ENCODE results near the gene NXT2. TPM values are rescaled to one million over a fixed set of nuclear protein-coding genes. Genes with fewer than 3 reads are reported as not detected.

NXT2 gene
- total RNA-seq, 1 experiment from 2014 or later, result 20.6 TPM

GRCh38 chrX:109534933-109535332, 1.7 kb upstream of the NXT2 start:
- Histone ChIP-seq H3K27me3 (ENCODE audit: control insufficient read depth, insufficient read depth, low read length) (peaks cover 2% of the 10 kb centered on the region), H3K4me1 (ENCODE audit: control insufficient read depth, insufficient read depth, low read length) (no peaks in the 10 kb centered on the region), H3K27ac (ENCODE audit: low read length) (no peak overlapping the region), H3K4me3 (ENCODE audit: low read depth in 2 of 2, low read length in 2 of 2) (no peak overlapping the region), H3K36me3 (ENCODE audit: control insufficient read depth, insufficient read depth, low read length) (no peaks in the 10 kb centered on the region), H3K9me3 (ENCODE audit: control insufficient read depth, insufficient read depth, low read depth, low read length) (no peaks in the 10 kb centered on the region)
- POLR2A ChIA-PET, result no interaction called here
- CTCF ChIA-PET, result no interaction called here
- ATAC-seq (no peak), DNase-seq (ENCODE audit: low read depth, low spot score) (no peak)
- TF ChIP-seq TCF7L2 (IDR thresholded peaks at IDR 0.05; ENCODE audit: low read depth, low read length) (no peak), REST (IDR thresholded peaks at IDR 0.05; ENCODE audit: insufficient read depth in 1 of 2, low read depth in 2 of 2, low read length in 1 of 2) (no peak), CTCF (IDR thresholded peaks at IDR 0.05) (no peak)
- no TSS peak for BruUV-seq (replicated peaks)
- in situ Hi-C loops (cut with HindIII; ENCODE audit: low pct_unique_long_range_greater_than_20kb, low sequenced_read_pairs), result no loop called here
- intact Hi-C loops (cut with micrococcal nuclease; ENCODE audit: unreplicated experiment), result no loop called here

- ChIA-PET CTCF (no interaction called here), POLR2A (no interaction called here)
- H3K27me3 ChIP-seq (ENCODE audit: control insufficient read depth, insufficient read depth, low read length), result peaks cover 2% of the 10 kb centered on the region
- no peaks in the 10 kb centered on the region for H3K9me3 ChIP-seq (ENCODE audit: control insufficient read depth, insufficient read depth, low read depth, low read length)
- H3K36me3 ChIP-seq (ENCODE audit: control insufficient read depth, insufficient read depth, low read length), result no peaks in the 10 kb centered on the region
- no TSS peak for BruUV-seq (replicated peaks)
- H3K27ac ChIP-seq (ENCODE audit: low read length), result no peak overlapping the region
- in situ Hi-C loops (cut with HindIII; ENCODE audit: low pct_unique_long_range_greater_than_20kb, low sequenced_read_pairs) (no loop called here), intact Hi-C loops (cut with micrococcal nuclease; ENCODE audit: unreplicated experiment) (no loop called here)
- no peak for DNase-seq (ENCODE audit: low read depth, low spot score)
- no peaks in the 10 kb centered on the region for H3K4me1 ChIP-seq (ENCODE audit: control insufficient read depth, insufficient read depth, low read length)
- TF ChIP-seq SIN3A (IDR thresholded peaks at IDR 0.05; ENCODE audit: borderline replicate concordance, insufficient read depth, low read depth, low read length), result no peak
- no peak for TF ChIP-seq TCF7L2 (IDR thresholded peaks at IDR 0.05; ENCODE audit: low read depth, low read length)
- no peak for TF ChIP-seq POLR2AphosphoS5 (IDR thresholded peaks at IDR 0.05; ENCODE audit: low read depth, low read length)
- no peak for TF ChIP-seq REST (IDR thresholded peaks at IDR 0.05; ENCODE audit: insufficient read depth in 1 of 2, low read depth in 2 of 2, low read length in 1 of 2)
- TF ChIP-seq CTCF (IDR thresholded peaks at IDR 0.05), result no peak
- peak overlapping the region in 1 of 2 experiments; percentile 63; a peak in 1 of 4 replicates for H3K4me3 ChIP-seq (ENCODE audit: low read depth in 2 of 2, low read length in 2 of 2)
- no peak for ATAC-seq
Observed at GRCh38 chrX:109535578-109535977, 1.1 kb upstream of the NXT2 start.
